Lung (tissue), 12 donors: ENCODE results near the gene UBXN11. TPM values are rescaled to one million over a fixed set of nuclear protein-coding genes. Genes with fewer than 3 reads are reported as not detected.
A peak's percentile ranks its signal among the peaks of the same experiment; 100 is the strongest.

Source experiments
- ATAC-seq: fragments of 200-7000 bp; cut with Tn5 transposase; one replicate; pipeline ENCODE4 v1.9.1; 2020; ENCODE audit warnings: moderate number of reproducible peaks; ENCODE audit not compliant: insufficient read depth, low FRiP score
- DNase-seq, 3 donors: peaks; one replicate each; pipeline ENCODE4 v3.0.0-alpha.2; 2013 to 2017
- H3K27ac ChIP-seq, 2 donors: one replicate each; pipeline ENCODE4 v1.5.1; 2013; ENCODE audit warnings: mild to moderate bottlenecking in 2 of 2, moderate library complexity in 2 of 2, control low read depth in 1 of 2, inconsistent platforms in 1 of 2, low read depth in 1 of 2, low read length in 1 of 2
- H3K27me3 ChIP-seq, 3 donors: one replicate each; pipeline ENCODE4 v1.5.1; 2013; ENCODE audit warnings: low read length in 2 of 3; ENCODE audit not compliant: control insufficient read depth in 3 of 3, insufficient read depth in 3 of 3
- H3K36me3 ChIP-seq, 4 donors: one replicate each; pipeline ENCODE4 v1.5.1; 2013; ENCODE audit warnings: low read length in 4 of 4, mild to moderate bottlenecking in 1 of 4, moderate library complexity in 1 of 4; ENCODE audit not compliant: control insufficient read depth in 4 of 4, insufficient read depth in 4 of 4
- H3K4me1 ChIP-seq, 5 donors: one replicate each; pipeline ENCODE4 v1.5.1; 2013; ENCODE audit warnings: low read length in 5 of 5, mild to moderate bottlenecking in 2 of 5, moderate library complexity in 1 of 5; ENCODE audit not compliant: control insufficient read depth in 5 of 5, insufficient read depth in 5 of 5
- H3K4me3 ChIP-seq: one replicate; pipeline ENCODE4 v1.5.1; 2013; ENCODE audit warnings: mild to moderate bottlenecking, control low read depth, moderate library complexity
- H3K9ac ChIP-seq, 2 donors: one replicate each; pipeline ENCODE4 v1.5.1; 2013; ENCODE audit warnings: low read length in 2 of 2, control low read depth in 1 of 2; ENCODE audit not compliant: insufficient read depth in 1 of 2
- H3K9me3 ChIP-seq, 4 donors: one replicate each; pipeline ENCODE4 v1.5.1; 2013; ENCODE audit warnings: low read length in 3 of 4, mild to moderate bottlenecking in 1 of 4, moderate library complexity in 1 of 4; ENCODE audit not compliant: control insufficient read depth in 4 of 4, insufficient read depth in 3 of 4
- CTCF ChIP-seq: IDR thresholded peaks from 2 replicates; pipeline ENCODE4 v1.5.1; 2012; ENCODE audit warnings: mild to moderate bottlenecking; ENCODE audit errors: control extremely low read depth, extremely low read depth
- WGBS, 2 donors: extraction: QIAGEN DNeasy Blood & Tissue Kit; methylation state at CpG; one replicate each; pipeline ENCODE4 v1.1.7; 2013; 5-methylcytosine and 5-hydroxymethylcytosine counted together
- polyA plus RNA-seq, 2 donors: library from polyadenylated mRNA; stranded (reverse); fragments of 200-250 nt; gene quantifications; one replicate each; pipeline ENCODE4 v1.2.1, GENCODE V29; 2013
- total RNA-seq, 2 donors: library from RNA; depleted of rRNA in 1 of 2; stranded (reverse); fragments of >200 nt in 1 of 2; gene quantifications; one replicate each; pipeline ENCODE4 v1.2.1, GENCODE V29; 2014 to 2021
- donor health status: control.
- donor health status: control.
- donor health status: Bipolar disorder and iron deficiency.
- donor health status: healthy.
- donor health status: DM: yes; HTN: yes; CAD: no.

Gene UBXN11
- total and polyA plus RNA-seq, 4 donors, result 20.1 to 82.1 (median 54.9) TPM

GRCh38 chr1:26237230-26237966 lies 69.0 kb downstream of the UBXN11 start:
- H3K9ac ChIP-seq, result no peak overlapping the region
- peaks cover 0 to 4% (median 0%) of the 10 kb centered on the region in 4 donors for H3K36me3 ChIP-seq
- H3K4me1 ChIP-seq, result peaks cover 0 to 10% (median 4%) of the 10 kb centered on the region in 5 donors
- WGBS, 2 donors, result 46 to 64% methylated on average over 6 of the region's 6 CpGs
- DNase-seq, result no peak
- no peaks in the 10 kb centered on the region for H3K27me3 ChIP-seq
- TF ChIP-seq CTCF, result no peak
- H3K9me3 ChIP-seq, result no peaks in the 10 kb centered on the region
- H3K27ac ChIP-seq, result peak overlapping the region in 1 of 2 donors; percentile 37
- no peak overlapping the region for H3K4me3 ChIP-seq
- no peak for ATAC-seq

- DNase-seq (peak; percentile 20 to 43 (median 39)), ATAC-seq (no peak)
- Histone ChIP-seq H3K9ac (peak overlapping the region; percentile 90 to 93), H3K4me1 (peaks cover 0 to 10% (median 4%) of the 10 kb centered on the region in 5 donors), H3K4me3 (peak overlapping the region; percentile 57), H3K36me3 (peaks cover 0 to 4% (median 0%) of the 10 kb centered on the region in 4 donors), H3K9me3 (no peaks in the 10 kb centered on the region), H3K27ac (peak overlapping the region; percentile 88 to 95), H3K27me3 (no peaks in the 10 kb centered on the region)
- no peak for TF ChIP-seq CTCF
- 2 to 3% methylated on average over 30 of the region's 30 CpGs for WGBS, 2 donors
Observed at GRCh38 chr1:26234644-26235370, 71.6 kb downstream of the UBXN11 start.

GRCh38 chr1:26233903-26234643 lies 72.4 kb downstream of the UBXN11 start, which contains the start of gene CEP85:
TSS of gene CEP85 (plus strand) at chr1:26234200. CDS start at chr1:26239784, 5,584 bp downstream.
- peak; percentile 78 for TF ChIP-seq CTCF
- Histone ChIP-seq H3K36me3 (peaks cover 0 to 4% (median 0%) of the 10 kb centered on the region in 4 donors), H3K4me3 (peak within 1 kb of the TSS; percentile 57), H3K9me3 (no peaks in the 10 kb centered on the region), H3K4me1 (peaks cover 0 to 10% (median 4%) of the 10 kb centered on the region in 5 donors), H3K27ac (peak within 1 kb of the TSS; percentile 88 to 95), H3K9ac (peak within 1 kb of the TSS; percentile 90 to 93), H3K27me3 (no peaks in the 10 kb centered on the region)
- DNase-seq (peak; percentile 97 to 98 (median 98)), ATAC-seq (peak; percentile 99)
- 0 to 1% methylated on average over 71 to 73 of the region's 73 CpGs for WGBS, 2 donors

Other genes starting within 250 kb of the UBXN11 start
- under 1 TPM; 0.25 to 0.31 TPM for gene TRIM63, start 239.0 kb downstream of the UBXN11 start, total RNA-seq
- gene TRIM63, start 239.0 kb downstream of the UBXN11 start, polyA plus RNA-seq, result under 1 TPM; 0.12 to 0.14 TPM
- gene PDIK1L, start 194.8 kb downstream of the UBXN11 start, total RNA-seq, result 10 to 100 TPM in 1 of 2 donors, 1 to 10 TPM in 1; 9.8 to 15.4 TPM
- 1 to 10 TPM; 2.9 TPM for gene PDIK1L, start 194.8 kb downstream of the UBXN11 start, polyA plus RNA-seq
- 1 to 10 TPM; 1.1 to 3.2 TPM for gene FAM110D, start 147.6 kb downstream of the UBXN11 start, total RNA-seq
- 1 to 10 TPM; 3.1 to 3.4 TPM for gene FAM110D, start 147.6 kb downstream of the UBXN11 start, polyA plus RNA-seq
- not detected for gene C1orf232, start 137.7 kb downstream of the UBXN11 start, total RNA-seq
- gene C1orf232, start 137.7 kb downstream of the UBXN11 start, polyA plus RNA-seq, result not detected
- 10 to 100 TPM; 19.7 to 32.8 TPM for gene ZNF593, start 136.7 kb downstream of the UBXN11 start, total RNA-seq
- gene ZNF593, start 136.7 kb downstream of the UBXN11 start, polyA plus RNA-seq, result 100 to 1,000 TPM in 1 of 2 donors, 10 to 100 TPM in 1; 90.4 to 140 TPM
- not detected for gene ZNF593OS, start 134.8 kb downstream of the UBXN11 start, total RNA-seq
- gene ZNF593OS, start 134.8 kb downstream of the UBXN11 start, polyA plus RNA-seq, result under 1 TPM; 0.29 to 0.65 TPM
- 10 to 100 TPM; 29.9 to 34.7 TPM for gene CNKSR1, start 129.1 kb downstream of the UBXN11 start, total RNA-seq
- 10 to 100 TPM; 10.8 to 26.7 TPM for gene CNKSR1, start 129.1 kb downstream of the UBXN11 start, polyA plus RNA-seq
- not detected for gene CATSPER4, start 116.0 kb downstream of the UBXN11 start, total RNA-seq
- not detected for gene CATSPER4, start 116.0 kb downstream of the UBXN11 start, polyA plus RNA-seq
- 10 to 100 TPM in 1 of 2 donors, 1 to 10 TPM in 1; 9.1 to 10.8 TPM for gene CEP85, start 72.4 kb downstream of the UBXN11 start, total RNA-seq
- 1 to 10 TPM; 5.4 to 6.4 TPM for gene CEP85, start 72.4 kb downstream of the UBXN11 start, polyA plus RNA-seq
- gene SH3BGRL3, start 26.6 kb downstream of the UBXN11 start, total RNA-seq, result 100 to 1,000 TPM in 1 of 2 donors, 10 to 100 TPM in 1; 17.2 to 317 TPM
- gene SH3BGRL3, start 26.6 kb downstream of the UBXN11 start, polyA plus RNA-seq, result 100 to 1,000 TPM; 349 to 437 TPM
- 100 to 1,000 TPM in 1 of 2 donors, 1 to 10 TPM in 1; 6.8 to 238 TPM for gene CD52, start 11.3 kb upstream of the UBXN11 start, total RNA-seq
- gene CD52, start 11.3 kb upstream of the UBXN11 start, polyA plus RNA-seq, result 100 to 1,000 TPM; 402 to 600 TPM
- gene CRYBG2, start 47.5 kb upstream of the UBXN11 start, total RNA-seq, result 1 to 10 TPM in 1 of 2 donors, under 1 TPM in 1; 0.37 to 3.8 TPM
- 1 to 10 TPM; 1.5 to 7.7 TPM for gene CRYBG2, start 47.5 kb upstream of the UBXN11 start, polyA plus RNA-seq
- under 1 TPM in 1 of 2 donors, not detected in 1; 0.40 TPM for gene ZNF683, start 66.1 kb upstream of the UBXN11 start, total RNA-seq
- under 1 TPM; 0.17 to 0.55 TPM for gene ZNF683, start 66.1 kb upstream of the UBXN11 start, polyA plus RNA-seq
- under 1 TPM in 1 of 2 donors, not detected in 1; 0.80 TPM for gene LIN28A, start 104.2 kb upstream of the UBXN11 start, total RNA-seq
- not detected for gene LIN28A, start 104.2 kb upstream of the UBXN11 start, polyA plus RNA-seq
- 10 to 100 TPM; 29.1 to 57.4 TPM for gene DHDDS, start 125.7 kb upstream of the UBXN11 start, total RNA-seq
- gene DHDDS, start 125.7 kb upstream of the UBXN11 start, polyA plus RNA-seq, result 10 to 100 TPM; 22.6 to 36.4 TPM
- 100 to 1,000 TPM; 329 to 374 TPM for gene HMGN2, start 165.8 kb upstream of the UBXN11 start, total RNA-seq
- gene HMGN2, start 165.8 kb upstream of the UBXN11 start, polyA plus RNA-seq, result 100 to 1,000 TPM; 452 to 580 TPM
- 100 to 1,000 TPM in 1 of 2 donors, 10 to 100 TPM in 1; 58.6 to 100 TPM for gene RPS6KA1, start 223.1 kb upstream of the UBXN11 start, total RNA-seq
- 100 to 1,000 TPM in 1 of 2 donors, 10 to 100 TPM in 1; 63.2 to 109 TPM for gene RPS6KA1, start 223.1 kb upstream of the UBXN11 start, polyA plus RNA-seq